Measurements from ENCODE around the gene PTPRZ1. TPM values are rescaled to one million over a fixed set of nuclear protein-coding genes. Genes with fewer than 3 reads are reported as not detected.

Gene PTPRZ1
- 1 to 10 TPM in 1 of 7 donors, under 1 TPM in 6; 0.45 to 2.0 (median 0.83) TPM for total RNA-seq
- polyA plus RNA-seq = 1 to 10 TPM in 1 of 2 donors, under 1 TPM in 1; 0.48 to 1.9 TPM
- long read RNA-seq, donor 1 = 0 reads
- long read RNA-seq, donor 2, partial matches to known transcripts = 14 of 14 reads
- long read RNA-seq, donor 2, other reads (novel, unspliced or antisense) = 0 of 14 reads
- long read RNA-seq, donor 3 = 0 reads

DNA sequence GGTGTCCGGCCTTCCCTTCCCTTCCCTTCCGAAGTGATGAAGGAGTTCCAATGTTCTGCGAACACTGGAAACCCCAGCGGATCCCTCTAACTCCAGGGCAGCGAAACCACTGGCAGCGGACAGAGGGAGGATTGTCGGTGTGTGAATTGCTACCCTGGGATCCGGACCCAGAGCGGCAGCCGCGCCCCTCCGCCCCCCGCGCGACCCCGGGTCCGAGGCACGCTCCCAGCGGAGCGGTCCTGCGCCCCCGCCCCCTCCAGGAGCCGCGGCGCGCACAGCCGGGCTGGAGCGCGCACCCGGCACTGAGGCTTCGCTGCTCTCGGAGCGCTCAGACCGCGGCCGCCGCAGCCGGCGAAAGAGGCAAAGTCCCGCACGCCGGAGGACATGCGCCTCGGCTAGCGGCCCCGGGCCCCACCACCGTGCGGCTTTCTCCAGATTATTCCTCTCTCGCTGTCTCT is at the start of gene PTPRZ1:
TSS of gene PTPRZ1 (plus strand) at position 331 of the 458 bp plus-strand sequence. CDS start 339 bp downstream, outside the sequence.
- Histone ChIP-seq H3K27ac (no peak within 1 kb of the TSS), H3K4me1 (ENCODE audit: insufficient read depth) (peaks cover 3% of the 10 kb centered on the region), H3K36me3 (no peaks in the 10 kb centered on the region), H3K4me3 (peak within 1 kb of the TSS; percentile 45), H3K9me3 (no peaks in the 10 kb centered on the region), H3K27me3 (no peaks in the 10 kb centered on the region)
- TF ChIP-seq EP300 (IDR thresholded peaks at IDR 0.05) (no peak), POLR2A (IDR thresholded peaks at IDR 0.05) (no peak)
- TF ChIP-seq, protein P1, sequence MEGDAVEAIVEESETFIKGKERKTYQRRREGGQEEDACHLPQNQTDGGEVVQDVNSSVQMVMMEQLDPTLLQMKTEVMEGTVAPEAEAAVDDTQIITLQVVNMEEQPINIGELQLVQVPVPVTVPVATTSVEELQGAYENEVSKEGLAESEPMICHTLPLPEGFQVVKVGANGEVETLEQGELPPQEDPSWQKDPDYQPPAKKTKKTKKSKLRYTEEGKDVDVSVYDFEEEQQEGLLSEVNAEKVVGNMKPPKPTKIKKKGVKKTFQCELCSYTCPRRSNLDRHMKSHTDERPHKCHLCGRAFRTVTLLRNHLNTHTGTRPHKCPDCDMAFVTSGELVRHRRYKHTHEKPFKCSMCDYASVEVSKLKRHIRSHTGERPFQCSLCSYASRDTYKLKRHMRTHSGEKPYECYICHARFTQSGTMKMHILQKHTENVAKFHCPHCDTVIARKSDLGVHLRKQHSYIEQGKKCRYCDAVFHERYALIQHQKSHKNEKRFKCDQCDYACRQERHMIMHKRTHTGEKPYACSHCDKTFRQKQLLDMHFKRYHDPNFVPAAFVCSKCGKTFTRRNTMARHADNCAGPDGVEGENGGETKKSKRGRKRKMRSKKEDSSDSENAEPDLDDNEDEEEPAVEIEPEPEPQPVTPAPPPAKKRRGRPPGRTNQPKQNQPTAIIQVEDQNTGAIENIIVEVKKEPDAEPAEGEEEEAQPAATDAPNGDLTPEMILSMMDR (IDR thresholded peaks at IDR 0.05) = no peak
- WGBS, 3 donors = 0 to 1% (median 1%) methylated on average over 22 to 49 of the region's 49 CpGs
- intact Hi-C loops (cut with DNase I) = no loop called here
- DNase-seq = peak in 4 of 5 donors; percentile 15 to 48 (median 32)

DNA sequence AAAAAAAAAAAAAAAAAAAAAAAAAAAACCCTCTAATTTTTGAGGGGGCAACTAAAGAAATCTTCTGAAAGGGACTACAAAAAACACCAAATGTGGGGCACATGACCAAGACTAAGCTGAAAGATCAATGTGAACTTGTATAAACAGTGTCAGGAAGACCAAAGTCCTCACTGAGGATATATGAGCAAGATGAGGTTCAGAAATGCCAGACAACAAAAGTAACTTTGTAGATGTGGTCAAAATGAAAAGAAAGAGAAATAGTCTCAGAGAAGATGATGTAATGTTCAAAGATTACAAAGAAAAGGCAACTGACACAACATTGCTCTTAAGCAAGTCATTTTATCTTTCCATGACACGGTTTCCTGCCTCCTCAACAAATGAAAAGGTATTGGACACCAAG is 48.7 kb upstream of the PTPRZ1 start:
- no peaks in the 10 kb centered on the region for H3K9me3 ChIP-seq
- WGBS, 3 donors = 87 to 91% (median 87%) methylated on average over 1 of the region's 1 CpG
- intact Hi-C loops (cut with DNase I) = no loop called here
- no peaks in the 10 kb centered on the region for H3K27me3 ChIP-seq
- H3K27ac ChIP-seq = no peak overlapping the region
- H3K4me3 ChIP-seq = no peak overlapping the region
- H3K4me1 ChIP-seq (ENCODE audit: insufficient read depth) = no peaks in the 10 kb centered on the region
- no peaks in the 10 kb centered on the region for H3K36me3 ChIP-seq
- DNase-seq = no peak
- TF ChIP-seq POLR2A (IDR thresholded peaks at IDR 0.05) (no peak), EP300 (IDR thresholded peaks at IDR 0.05) (no peak)
- TF ChIP-seq, protein P1 (IDR thresholded peaks at IDR 0.05) = no peak

DNA sequence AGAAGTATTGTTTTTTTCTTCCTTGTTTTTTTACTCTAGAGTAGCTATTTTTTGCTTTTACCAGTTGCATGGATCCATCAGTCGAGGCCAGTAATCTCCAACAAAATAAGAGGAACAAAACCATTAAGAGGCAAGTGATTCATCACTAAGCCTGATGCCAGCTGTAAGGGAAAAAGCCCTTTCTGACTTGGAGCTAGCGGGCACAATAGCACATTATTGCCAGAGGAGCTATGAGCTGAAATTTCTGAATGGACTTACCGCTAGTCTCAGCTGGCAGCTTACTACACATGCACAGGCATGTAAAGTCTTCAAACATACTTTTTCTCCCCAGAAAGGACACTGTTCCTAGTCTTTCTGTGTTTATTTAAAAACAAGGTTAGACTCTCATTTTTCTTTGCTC is 41.6 kb upstream of the PTPRZ1 start:
- DNase-seq = no peak
- TF ChIP-seq EP300 (IDR thresholded peaks at IDR 0.05) (no peak), POLR2A (IDR thresholded peaks at IDR 0.05) (no peak)
- TF ChIP-seq, protein P1 (IDR thresholded peaks at IDR 0.05) = no peak
- no peaks in the 10 kb centered on the region for H3K36me3 ChIP-seq
- no peak overlapping the region for H3K27ac ChIP-seq
- H3K9me3 ChIP-seq = no peaks in the 10 kb centered on the region
- no peak overlapping the region for H3K4me3 ChIP-seq
- 68 to 83% (median 69%) methylated on average over 3 of the region's 3 CpGs for WGBS, 3 donors
- intact Hi-C loops (cut with DNase I) = no loop called here
- H3K4me1 ChIP-seq (ENCODE audit: insufficient read depth) = no peaks in the 10 kb centered on the region
- H3K27me3 ChIP-seq = no peaks in the 10 kb centered on the region

DNA sequence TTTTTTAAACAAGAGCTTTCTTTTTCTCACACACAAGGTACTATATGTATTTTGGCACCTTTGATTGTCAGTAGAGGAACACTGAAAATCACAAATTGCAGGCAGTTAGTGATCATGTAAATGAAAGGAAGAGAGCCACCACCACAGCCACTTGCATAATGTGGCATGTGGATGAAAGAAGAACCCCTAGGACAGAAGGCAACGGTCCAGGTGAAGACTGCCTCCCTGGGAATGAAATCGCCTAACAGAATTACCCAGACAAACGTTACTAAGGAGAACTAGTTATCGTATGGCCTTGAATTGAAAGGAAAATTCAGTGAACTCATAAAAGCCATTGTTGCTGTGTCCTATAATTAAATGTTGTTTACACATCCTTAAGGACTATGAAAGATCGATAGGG is 41.2 kb upstream of the PTPRZ1 start:
- Histone ChIP-seq H3K27me3 (no peaks in the 10 kb centered on the region), H3K4me3 (no peak overlapping the region), H3K27ac (no peak overlapping the region), H3K9me3 (no peaks in the 10 kb centered on the region), H3K4me1 (ENCODE audit: insufficient read depth) (no peaks in the 10 kb centered on the region), H3K36me3 (no peaks in the 10 kb centered on the region)
- intact Hi-C loops (cut with DNase I) = no loop called here
- TF ChIP-seq EP300 (IDR thresholded peaks at IDR 0.05) (no peak), POLR2A (IDR thresholded peaks at IDR 0.05) (no peak)
- TF ChIP-seq, protein P1 (IDR thresholded peaks at IDR 0.05) = no peak
- DNase-seq = no peak
- 27 to 42% (median 36%) methylated on average over 5 of the region's 5 CpGs for WGBS, 3 donors
